NCI-H1048 (cell line): Measurements from ENCODE around the gene TRIO.
"Not testable (repeated sequence)": the region's sequence is repeated elsewhere in the genome, so short reads cannot be mapped to it uniquely, and the experiment has no call there.

ENCODE experiments used
- DNase-seq: peaks from one replicate; lab custom pipeline; 2025; lab: John Stamatoyannopoulos, UW

The TRIO gene

DNA sequence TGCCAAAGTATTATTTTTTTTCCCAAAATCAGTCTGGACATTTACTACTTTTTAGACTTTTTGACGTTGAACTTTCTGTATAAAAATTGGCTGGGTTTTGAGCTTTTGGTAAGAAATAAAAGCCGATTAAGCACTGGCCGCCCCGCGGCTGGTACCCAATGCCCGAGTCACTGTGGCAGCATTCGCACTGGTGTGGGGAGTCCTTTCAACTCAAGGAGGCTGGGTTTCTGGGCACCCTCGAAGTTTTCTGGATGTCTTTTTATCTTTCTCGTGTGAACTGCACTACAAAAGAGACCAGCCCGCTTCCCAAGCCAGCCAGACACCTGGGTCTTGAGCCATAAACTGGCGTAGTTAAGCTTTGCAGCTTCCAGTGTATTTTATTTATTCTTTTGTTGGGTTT is 366.4 kb downstream of the TRIO start:
- no peak for DNase-seq

- DNase-seq, result no peak
Observed at GRCh38 chr5:14510156-14510734, 367.1 kb downstream of the TRIO start.

- DNase-seq, result no peak
Observed at GRCh38 chr5:14510880-14511279, 367.7 kb downstream of the TRIO start.

- DNase-seq, result no peak
Observed at GRCh38 chr5:14512574-14512973, 369.4 kb downstream of the TRIO start.

- no peak for DNase-seq
Observed at GRCh38 chr5:14513266-14513665, 370.1 kb downstream of the TRIO start.

- no peak for DNase-seq
Observed at GRCh38 chr5:14516901-14517300, 373.8 kb downstream of the TRIO start.

GRCh38 chr5:14518638-14519037 is 375.5 kb downstream of the TRIO start:
- DNase-seq, result no peak

- no peak for DNase-seq
Observed at GRCh38 chr5:14521748-14522147, 378.6 kb downstream of the TRIO start.

GRCh38 chr5:14522721-14523120 is 379.6 kb downstream of the TRIO start:
- DNase-seq, result no peak

- DNase-seq, result no peak
Observed at GRCh38 chr5:14523243-14524034, 380.3 kb downstream of the TRIO start.

GRCh38 chr5:14525397-14525796 is 382.3 kb downstream of the TRIO start:
- DNase-seq, result no peak

GRCh38 chr5:14526493-14526892 is 383.4 kb downstream of the TRIO start:
- DNase-seq, result no peak

DNA sequence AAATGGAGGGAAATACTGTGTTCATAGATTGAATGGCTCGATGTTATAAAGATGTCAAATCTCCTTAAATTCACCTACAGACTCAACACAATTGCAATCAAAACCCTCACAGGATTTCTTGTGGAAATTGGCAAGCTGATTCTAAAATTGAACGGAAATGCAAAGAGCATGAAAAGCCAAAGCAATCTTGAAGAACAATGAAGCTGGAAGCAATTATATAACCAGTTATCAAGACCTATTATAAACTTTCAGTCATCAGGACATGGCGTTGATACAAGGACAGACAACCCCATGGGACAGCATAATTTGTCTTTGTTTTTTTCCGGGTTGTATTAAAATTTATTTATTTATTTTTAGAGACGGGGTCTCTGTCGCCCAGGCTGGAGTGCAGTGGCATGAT is 385.0 kb downstream of the TRIO start:
- DNase-seq, result no peak

GRCh38 chr5:14528926-14529325 is 385.8 kb downstream of the TRIO start:
- DNase-seq, result no peak

DNA sequence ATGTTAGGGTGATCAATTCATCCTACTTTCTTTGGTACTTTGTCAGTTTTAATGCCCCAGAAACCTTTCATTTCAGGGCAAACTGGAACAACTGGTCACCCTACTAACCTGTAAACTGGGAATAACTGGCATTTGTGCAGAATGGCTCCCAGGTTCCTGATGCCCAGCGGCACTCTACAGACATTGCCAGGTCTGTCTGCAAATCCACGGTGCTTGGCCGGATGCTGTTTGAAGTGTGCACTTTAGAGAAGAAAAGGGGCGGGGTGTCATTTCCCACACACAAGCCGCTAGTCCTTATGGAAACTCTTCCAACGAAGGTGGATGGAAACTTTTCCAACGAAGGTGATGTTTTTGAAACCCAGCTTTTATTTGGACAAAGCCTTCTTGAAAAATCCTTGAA is 388.5 kb downstream of the TRIO start:
- DNase-seq, result no peak

- DNase-seq, result no peak
Observed at GRCh38 chr5:14532180-14532579, 389.0 kb downstream of the TRIO start.

DNA sequence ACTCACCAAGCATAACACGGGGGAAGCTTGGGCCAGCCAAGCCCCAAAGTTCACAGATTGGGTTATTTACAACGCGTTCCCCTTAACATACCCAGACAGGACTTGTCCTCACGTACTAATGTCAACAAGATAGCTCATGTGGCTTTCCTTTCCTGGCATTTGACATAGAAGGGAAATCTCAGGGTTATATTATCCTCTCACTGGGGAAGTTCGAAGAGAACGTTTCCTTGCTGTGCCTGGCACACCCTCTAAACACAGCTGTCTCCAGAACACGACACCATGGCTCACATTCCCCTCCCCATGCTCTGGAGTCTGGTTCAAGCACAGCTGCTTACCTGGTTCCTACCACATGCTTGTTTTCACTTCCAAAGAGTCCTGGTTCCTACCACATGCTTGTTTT is 391.6 kb downstream of the TRIO start:
- DNase-seq, result no peak

DNA sequence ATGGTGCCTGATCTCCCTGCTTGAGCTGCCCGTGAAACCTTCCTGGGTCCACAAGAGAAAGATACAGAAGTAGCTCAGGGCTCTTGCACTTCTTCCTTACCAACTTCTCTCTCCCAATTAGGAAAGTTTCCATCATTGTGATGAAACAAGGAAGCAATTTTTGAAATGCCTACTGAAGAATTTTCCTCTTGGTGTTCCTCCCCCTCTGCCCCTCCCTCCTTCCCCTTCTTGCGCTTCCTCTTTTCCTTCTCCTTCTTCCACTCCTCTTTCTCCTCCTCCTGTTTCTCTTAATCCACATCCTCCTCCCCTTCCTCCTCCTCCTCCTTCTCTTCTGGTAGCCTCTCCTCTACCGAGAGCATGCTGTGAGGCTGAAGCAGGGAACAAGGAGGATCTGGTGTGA is 402.2 kb downstream of the TRIO start:
- no peak for DNase-seq

DNA sequence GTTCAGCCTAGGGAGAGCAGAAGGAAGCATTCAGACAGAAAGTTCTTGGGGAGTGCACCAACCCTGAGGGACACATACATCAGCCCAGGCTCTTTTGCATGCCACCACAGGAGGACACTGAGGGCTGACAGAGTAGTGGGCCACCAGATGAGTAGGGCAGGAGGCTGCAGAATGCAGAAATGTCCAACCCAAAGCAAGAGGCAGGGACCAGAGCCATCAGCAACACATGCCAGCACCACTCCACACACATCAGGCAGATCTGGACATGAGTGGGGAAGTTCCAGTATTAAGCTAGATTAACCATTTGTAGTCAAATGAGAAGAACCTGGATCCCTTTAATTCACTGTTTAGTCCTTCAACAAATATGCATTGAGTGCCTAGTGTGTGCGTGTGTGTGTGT is 402.7 kb downstream of the TRIO start:
- no peak for DNase-seq

DNA sequence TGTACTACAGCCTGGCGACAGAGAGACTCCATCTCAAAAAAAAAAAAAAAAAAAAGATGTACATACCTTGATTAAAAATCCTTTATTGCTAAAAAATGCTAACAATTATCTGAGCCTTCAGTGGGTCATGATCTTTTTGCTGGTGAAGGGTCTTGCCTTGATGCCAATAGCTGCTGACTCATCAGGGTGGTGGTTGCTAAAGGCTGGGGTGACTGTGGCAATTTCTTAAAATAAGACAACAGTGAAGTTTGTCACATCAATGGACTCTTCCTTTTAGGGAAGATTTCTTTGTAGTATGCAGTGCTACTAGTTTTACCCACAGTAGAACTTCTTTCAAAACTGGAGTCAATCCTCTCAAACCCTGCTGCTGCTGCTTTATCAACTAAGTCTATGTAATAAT is 404.5 kb downstream of the TRIO start:
- no peak for DNase-seq

GRCh38 chr5:14551211-14551610 is 408.1 kb downstream of the TRIO start:
- no peak for DNase-seq

- DNase-seq, result no peak
Observed at GRCh38 chr5:14552017-14552416, 408.9 kb downstream of the TRIO start.

DNA sequence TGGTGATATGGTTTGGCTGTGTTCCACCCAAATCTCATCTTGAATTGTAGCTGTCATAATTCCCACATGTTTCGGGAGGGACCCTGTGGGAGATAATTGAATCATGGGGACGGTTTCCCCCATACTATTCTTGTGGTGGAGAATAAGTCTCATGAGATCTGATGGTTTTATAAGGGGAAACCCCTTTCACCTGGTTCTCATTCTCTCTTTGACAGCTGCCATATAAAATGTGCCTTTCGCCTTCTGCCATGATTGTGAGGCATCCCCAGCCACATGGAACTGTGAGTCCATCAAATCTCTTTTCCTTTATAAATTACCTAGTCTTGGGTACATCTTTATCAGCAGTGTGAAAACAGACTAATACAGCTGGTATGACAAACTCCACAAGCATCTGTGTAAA is 411.1 kb downstream of the TRIO start:
- DNase-seq, result not testable (repeated sequence)

- no peak for DNase-seq
Observed at GRCh38 chr5:14556015-14556414, 412.9 kb downstream of the TRIO start.
